ENCODE measurements around the gene EFNB2.

DNA sequence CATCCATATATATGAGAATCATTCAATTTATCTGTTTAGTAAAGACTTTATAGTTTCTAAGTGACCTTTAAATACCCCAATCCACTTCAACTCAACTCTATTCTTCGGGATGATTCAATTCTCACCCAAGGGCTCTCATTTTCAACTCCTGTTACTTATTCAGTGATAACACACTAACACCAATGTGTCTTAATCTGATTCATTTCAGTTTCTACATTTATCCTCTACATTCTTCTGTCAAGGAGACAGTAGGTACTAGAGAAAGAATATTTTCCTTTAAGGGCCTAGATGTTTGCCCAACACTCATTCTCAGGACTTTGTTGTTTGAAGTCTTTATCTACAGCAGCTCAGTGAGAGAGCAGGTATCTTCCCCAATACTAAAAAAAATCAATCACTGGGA is 25.4 kb upstream of the EFNB2 start:
- TF ChIP-seq, protein P1, sequence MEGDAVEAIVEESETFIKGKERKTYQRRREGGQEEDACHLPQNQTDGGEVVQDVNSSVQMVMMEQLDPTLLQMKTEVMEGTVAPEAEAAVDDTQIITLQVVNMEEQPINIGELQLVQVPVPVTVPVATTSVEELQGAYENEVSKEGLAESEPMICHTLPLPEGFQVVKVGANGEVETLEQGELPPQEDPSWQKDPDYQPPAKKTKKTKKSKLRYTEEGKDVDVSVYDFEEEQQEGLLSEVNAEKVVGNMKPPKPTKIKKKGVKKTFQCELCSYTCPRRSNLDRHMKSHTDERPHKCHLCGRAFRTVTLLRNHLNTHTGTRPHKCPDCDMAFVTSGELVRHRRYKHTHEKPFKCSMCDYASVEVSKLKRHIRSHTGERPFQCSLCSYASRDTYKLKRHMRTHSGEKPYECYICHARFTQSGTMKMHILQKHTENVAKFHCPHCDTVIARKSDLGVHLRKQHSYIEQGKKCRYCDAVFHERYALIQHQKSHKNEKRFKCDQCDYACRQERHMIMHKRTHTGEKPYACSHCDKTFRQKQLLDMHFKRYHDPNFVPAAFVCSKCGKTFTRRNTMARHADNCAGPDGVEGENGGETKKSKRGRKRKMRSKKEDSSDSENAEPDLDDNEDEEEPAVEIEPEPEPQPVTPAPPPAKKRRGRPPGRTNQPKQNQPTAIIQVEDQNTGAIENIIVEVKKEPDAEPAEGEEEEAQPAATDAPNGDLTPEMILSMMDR (IDR thresholded peaks at IDR 0.05; ENCODE audit: low read depth, low read length, missing input control): no peak
- TF ChIP-seq RAD21 (IDR thresholded peaks at IDR 0.05) (no peak), GABPA (IDR thresholded peaks at IDR 0.05 in 1 of 2, conservative IDR thresholded peaks at IDR 0.05 in 1 of 2) (no peak), SP1 (IDR thresholded peaks at IDR 0.05) (no peak), FOXA1 (IDR thresholded peaks at IDR 0.05) (no peak), FOXA2 (IDR thresholded peaks at IDR 0.05) (no peak), YY1 (IDR thresholded peaks at IDR 0.05) (no peak), RXRA (IDR thresholded peaks at IDR 0.05) (no peak), HNF4G (IDR thresholded peaks at IDR 0.05) (no peak), TAF1 (conservative IDR thresholded peaks at IDR 0.05) (no peak)
- TF ChIP-seq, protein P2, sequence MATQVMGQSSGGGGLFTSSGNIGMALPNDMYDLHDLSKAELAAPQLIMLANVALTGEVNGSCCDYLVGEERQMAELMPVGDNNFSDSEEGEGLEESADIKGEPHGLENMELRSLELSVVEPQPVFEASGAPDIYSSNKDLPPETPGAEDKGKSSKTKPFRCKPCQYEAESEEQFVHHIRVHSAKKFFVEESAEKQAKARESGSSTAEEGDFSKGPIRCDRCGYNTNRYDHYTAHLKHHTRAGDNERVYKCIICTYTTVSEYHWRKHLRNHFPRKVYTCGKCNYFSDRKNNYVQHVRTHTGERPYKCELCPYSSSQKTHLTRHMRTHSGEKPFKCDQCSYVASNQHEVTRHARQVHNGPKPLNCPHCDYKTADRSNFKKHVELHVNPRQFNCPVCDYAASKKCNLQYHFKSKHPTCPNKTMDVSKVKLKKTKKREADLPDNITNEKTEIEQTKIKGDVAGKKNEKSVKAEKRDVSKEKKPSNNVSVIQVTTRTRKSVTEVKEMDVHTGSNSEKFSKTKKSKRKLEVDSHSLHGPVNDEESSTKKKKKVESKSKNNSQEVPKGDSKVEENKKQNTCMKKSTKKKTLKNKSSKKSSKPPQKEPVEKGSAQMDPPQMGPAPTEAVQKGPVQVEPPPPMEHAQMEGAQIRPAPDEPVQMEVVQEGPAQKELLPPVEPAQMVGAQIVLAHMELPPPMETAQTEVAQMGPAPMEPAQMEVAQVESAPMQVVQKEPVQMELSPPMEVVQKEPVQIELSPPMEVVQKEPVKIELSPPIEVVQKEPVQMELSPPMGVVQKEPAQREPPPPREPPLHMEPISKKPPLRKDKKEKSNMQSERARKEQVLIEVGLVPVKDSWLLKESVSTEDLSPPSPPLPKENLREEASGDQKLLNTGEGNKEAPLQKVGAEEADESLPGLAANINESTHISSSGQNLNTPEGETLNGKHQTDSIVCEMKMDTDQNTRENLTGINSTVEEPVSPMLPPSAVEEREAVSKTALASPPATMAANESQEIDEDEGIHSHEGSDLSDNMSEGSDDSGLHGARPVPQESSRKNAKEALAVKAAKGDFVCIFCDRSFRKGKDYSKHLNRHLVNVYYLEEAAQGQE (IDR thresholded peaks at IDR 0.05): no peak

Data from liver (tissue), 3 donors.